Measurements from ENCODE around the gene RRAGD. TPM values are rescaled to one million over a fixed set of nuclear protein-coding genes. Genes with fewer than 3 reads are reported as not detected.

RRAGD gene
- total and polyA plus RNA-seq, 2 of the 13 experiments (the other 11 are each of a cell fraction or from before 2014, with no cell fraction given): 0.35 to 0.53 TPM

DNA sequence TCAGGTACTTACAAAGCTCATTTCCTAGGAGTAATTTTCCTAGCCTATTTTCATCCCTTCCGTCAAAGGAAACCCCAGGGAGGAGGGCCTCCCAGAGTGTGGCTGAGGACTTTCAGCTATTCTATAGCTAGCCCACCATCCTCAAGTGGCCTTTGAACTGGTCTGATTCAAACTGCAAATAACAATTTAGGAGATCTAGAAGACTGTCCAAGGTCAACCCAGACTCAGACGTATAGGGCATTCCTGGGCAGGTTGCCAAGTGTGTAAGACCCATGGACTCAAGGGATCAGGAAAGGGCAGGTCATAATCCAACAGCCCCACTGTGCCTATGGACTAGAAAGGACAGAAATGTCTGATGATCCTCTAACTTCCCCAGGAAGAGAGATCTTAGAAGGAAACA lies 2.1 kb upstream of the RRAGD start (continued):
- TF ChIP-seq, protein P1, sequence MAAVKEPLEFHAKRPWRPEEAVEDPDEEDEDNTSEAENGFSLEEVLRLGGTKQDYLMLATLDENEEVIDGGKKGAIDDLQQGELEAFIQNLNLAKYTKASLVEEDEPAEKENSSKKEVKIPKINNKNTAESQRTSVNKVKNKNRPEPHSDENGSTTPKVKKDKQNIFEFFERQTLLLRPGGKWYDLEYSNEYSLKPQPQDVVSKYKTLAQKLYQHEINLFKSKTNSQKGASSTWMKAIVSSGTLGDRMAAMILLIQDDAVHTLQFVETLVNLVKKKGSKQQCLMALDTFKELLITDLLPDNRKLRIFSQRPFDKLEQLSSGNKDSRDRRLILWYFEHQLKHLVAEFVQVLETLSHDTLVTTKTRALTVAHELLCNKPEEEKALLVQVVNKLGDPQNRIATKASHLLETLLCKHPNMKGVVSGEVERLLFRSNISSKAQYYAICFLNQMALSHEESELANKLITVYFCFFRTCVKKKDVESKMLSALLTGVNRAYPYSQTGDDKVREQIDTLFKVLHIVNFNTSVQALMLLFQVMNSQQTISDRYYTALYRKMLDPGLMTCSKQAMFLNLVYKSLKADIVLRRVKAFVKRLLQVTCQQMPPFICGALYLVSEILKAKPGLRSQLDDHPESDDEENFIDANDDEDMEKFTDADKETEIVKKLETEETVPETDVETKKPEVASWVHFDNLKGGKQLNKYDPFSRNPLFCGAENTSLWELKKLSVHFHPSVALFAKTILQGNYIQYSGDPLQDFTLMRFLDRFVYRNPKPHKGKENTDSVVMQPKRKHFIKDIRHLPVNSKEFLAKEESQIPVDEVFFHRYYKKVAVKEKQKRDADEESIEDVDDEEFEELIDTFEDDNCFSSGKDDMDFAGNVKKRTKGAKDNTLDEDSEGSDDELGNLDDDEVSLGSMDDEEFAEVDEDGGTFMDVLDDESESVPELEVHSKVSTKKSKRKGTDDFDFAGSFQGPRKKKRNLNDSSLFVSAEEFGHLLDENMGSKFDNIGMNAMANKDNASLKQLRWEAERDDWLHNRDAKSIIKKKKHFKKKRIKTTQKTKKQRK (IDR thresholded peaks at IDR 0.05; ENCODE audit: low read length): no peak
- TF ChIP-seq, protein P2, sequence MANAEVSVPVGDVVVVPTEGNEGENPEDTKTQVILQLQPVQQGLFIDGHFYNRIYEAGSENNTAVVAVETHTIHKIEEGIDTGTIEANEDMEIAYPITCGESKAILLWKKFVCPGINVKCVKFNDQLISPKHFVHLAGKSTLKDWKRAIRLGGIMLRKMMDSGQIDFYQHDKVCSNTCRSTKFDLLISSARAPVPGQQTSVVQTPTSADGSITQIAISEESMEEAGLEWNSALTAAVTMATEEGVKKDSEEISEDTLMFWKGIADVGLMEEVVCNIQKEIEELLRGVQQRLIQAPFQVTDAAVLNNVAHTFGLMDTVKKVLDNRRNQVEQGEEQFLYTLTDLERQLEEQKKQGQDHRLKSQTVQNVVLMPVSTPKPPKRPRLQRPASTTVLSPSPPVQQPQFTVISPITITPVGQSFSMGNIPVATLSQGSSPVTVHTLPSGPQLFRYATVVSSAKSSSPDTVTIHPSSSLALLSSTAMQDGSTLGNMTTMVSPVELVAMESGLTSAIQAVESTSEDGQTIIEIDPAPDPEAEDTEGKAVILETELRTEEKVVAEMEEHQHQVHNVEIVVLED (CRISPR knock-in tag; IDR thresholded peaks at IDR 0.05; ENCODE audit: borderline replicate concordance): no peak
- TF ChIP-seq ZNF235 (CRISPR knock-in tag; IDR thresholded peaks at IDR 0.05; ENCODE audit: borderline replicate concordance) (no peak), ZFP36L2 (CRISPR knock-in tag; IDR thresholded peaks at IDR 0.05) (no peak), ZNF367 (CRISPR knock-in tag; IDR thresholded peaks at IDR 0.05; ENCODE audit: borderline replicate concordance) (no peak), ZIK1 (CRISPR knock-in tag; IDR thresholded peaks at IDR 0.05; ENCODE audit: borderline replicate concordance, low read depth) (no peak), TCF7 (IDR thresholded peaks at IDR 0.05; ENCODE audit: low read depth) (peak; percentile 18; the same call in 1 of the 2 replicates), HNF4G (IDR thresholded peaks at IDR 0.05; ENCODE audit: borderline replicate concordance, low read depth, low read length) (peak; percentile 79), HNF4G (CRISPR knock-in tag; IDR thresholded peaks at IDR 0.05; ENCODE audit: borderline replicate concordance, low read depth) (no peak), ZNF432 (CRISPR knock-in tag; IDR thresholded peaks at IDR 0.05; ENCODE audit: borderline replicate concordance) (no peak), JDP2 (CRISPR knock-in tag; IDR thresholded peaks at IDR 0.05; ENCODE audit: borderline replicate concordance) (no peak), FOXA3 (CRISPR knock-in tag; IDR thresholded peaks at IDR 0.05) (peak; percentile 38; the same call in 1 of the 2 replicates), ZNF354B (CRISPR knock-in tag; IDR thresholded peaks at IDR 0.05) (no peak), ZNF792 (CRISPR knock-in tag; IDR thresholded peaks at IDR 0.05) (no peak)
- TF ChIP-seq, protein P3, sequence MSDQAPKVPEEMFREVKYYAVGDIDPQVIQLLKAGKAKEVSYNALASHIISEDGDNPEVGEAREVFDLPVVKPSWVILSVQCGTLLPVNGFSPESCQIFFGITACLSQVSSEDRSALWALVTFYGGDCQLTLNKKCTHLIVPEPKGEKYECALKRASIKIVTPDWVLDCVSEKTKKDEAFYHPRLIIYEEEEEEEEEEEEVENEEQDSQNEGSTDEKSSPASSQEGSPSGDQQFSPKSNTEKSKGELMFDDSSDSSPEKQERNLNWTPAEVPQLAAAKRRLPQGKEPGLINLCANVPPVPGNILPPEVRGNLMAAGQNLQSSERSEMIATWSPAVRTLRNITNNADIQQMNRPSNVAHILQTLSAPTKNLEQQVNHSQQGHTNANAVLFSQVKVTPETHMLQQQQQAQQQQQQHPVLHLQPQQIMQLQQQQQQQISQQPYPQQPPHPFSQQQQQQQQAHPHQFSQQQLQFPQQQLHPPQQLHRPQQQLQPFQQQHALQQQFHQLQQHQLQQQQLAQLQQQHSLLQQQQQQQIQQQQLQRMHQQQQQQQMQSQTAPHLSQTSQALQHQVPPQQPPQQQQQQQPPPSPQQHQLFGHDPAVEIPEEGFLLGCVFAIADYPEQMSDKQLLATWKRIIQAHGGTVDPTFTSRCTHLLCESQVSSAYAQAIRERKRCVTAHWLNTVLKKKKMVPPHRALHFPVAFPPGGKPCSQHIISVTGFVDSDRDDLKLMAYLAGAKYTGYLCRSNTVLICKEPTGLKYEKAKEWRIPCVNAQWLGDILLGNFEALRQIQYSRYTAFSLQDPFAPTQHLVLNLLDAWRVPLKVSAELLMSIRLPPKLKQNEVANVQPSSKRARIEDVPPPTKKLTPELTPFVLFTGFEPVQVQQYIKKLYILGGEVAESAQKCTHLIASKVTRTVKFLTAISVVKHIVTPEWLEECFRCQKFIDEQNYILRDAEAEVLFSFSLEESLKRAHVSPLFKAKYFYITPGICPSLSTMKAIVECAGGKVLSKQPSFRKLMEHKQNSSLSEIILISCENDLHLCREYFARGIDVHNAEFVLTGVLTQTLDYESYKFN (CRISPR knock-in tag; conservative IDR thresholded peaks at IDR 0.05): peak; percentile 77
- TF ChIP-seq, protein P4, sequence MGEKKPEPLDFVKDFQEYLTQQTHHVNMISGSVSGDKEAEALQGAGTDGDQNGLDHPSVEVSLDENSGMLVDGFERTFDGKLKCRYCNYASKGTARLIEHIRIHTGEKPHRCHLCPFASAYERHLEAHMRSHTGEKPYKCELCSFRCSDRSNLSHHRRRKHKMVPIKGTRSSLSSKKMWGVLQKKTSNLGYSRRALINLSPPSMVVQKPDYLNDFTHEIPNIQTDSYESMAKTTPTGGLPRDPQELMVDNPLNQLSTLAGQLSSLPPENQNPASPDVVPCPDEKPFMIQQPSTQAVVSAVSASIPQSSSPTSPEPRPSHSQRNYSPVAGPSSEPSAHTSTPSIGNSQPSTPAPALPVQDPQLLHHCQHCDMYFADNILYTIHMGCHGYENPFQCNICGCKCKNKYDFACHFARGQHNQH (CRISPR knock-in tag; IDR thresholded peaks at IDR 0.05): no peak

Measured in HepG2 (cell line).